ENCODE measurements around the gene TRA2A.
"Not testable (repeated sequence)": the region's sequence is repeated elsewhere in the genome, so short reads cannot be mapped to it uniquely, and the experiment has no call there.

TRA2A gene

GRCh38 chr7:23494009-23494408 lies 37.8 kb downstream of the TRA2A start:
- DNase-seq (ENCODE audit: low spot score): no peak

GRCh38 chr7:23491502-23491901 lies 40.3 kb downstream of the TRA2A start:
- no peak for DNase-seq (ENCODE audit: low spot score)

- DNase-seq (ENCODE audit: low spot score): peak; percentile 56
Measured at GRCh38 chr7:23490357-23491135, 41.2 kb downstream of the TRA2A start.

GRCh38 chr7:23488714-23489113 lies 43.1 kb downstream of the TRA2A start:
- DNase-seq (ENCODE audit: low spot score): not testable (repeated sequence)

GRCh38 chr7:23487670-23488069 lies 44.1 kb downstream of the TRA2A start:
- no peak for DNase-seq (ENCODE audit: low spot score)

GRCh38 chr7:23486002-23486773 lies 45.6 kb downstream of the TRA2A start:
- DNase-seq (ENCODE audit: low spot score): no peak

GRCh38 chr7:23482686-23483085 lies 49.1 kb downstream of the TRA2A start:
- no peak for DNase-seq (ENCODE audit: low spot score)

GRCh38 chr7:23477962-23478866 lies 53.6 kb downstream of the TRA2A start:
- DNase-seq (ENCODE audit: low spot score): no peak

GRCh38 chr7:23477157-23477499 lies 54.7 kb downstream of the TRA2A start:
- DNase-seq (ENCODE audit: low spot score): no peak

GRCh38 chr7:23476286-23477156 lies 55.3 kb downstream of the TRA2A start:
- no peak for DNase-seq (ENCODE audit: low spot score)

- DNase-seq (ENCODE audit: low spot score): no peak
Measured at GRCh38 chr7:23475576-23475839, 56.3 kb downstream of the TRA2A start.

GRCh38 chr7:23474829-23475575 lies 56.8 kb downstream of the TRA2A start:
- DNase-seq (ENCODE audit: low spot score): no peak

GRCh38 chr7:23474094-23474828 lies 57.5 kb downstream of the TRA2A start:
- peak; percentile 96 for DNase-seq (ENCODE audit: low spot score)

- DNase-seq (ENCODE audit: low spot score): no peak
Measured at GRCh38 chr7:23473844-23474093, 58.0 kb downstream of the TRA2A start.

- no peak for DNase-seq (ENCODE audit: low spot score)
Measured at GRCh38 chr7:23472956-23473843, 58.6 kb downstream of the TRA2A start.

GRCh38 chr7:23472556-23472955 lies 59.2 kb downstream of the TRA2A start:
- no peak for DNase-seq (ENCODE audit: low spot score)

GRCh38 chr7:23472046-23472445 lies 59.7 kb downstream of the TRA2A start:
- DNase-seq (ENCODE audit: low spot score): no peak

- no peak for DNase-seq (ENCODE audit: low spot score)
Measured at GRCh38 chr7:23471106-23471859, 60.5 kb downstream of the TRA2A start.
